NCI-H146 treated with DMSO at 0.1 percent for 48 hours (cell line): ENCODE measurements around the gene NPM1.
A peak's percentile ranks its signal among the peaks of the same experiment; 100 is the strongest.
"Not testable (repeated sequence)": the region's sequence is repeated elsewhere in the genome, so short reads cannot be mapped to it uniquely, and the experiment has no call there.

Source experiments
- DNase-seq: peaks from one replicate; lab custom pipeline; 2025; ENCODE audit not compliant: unreplicated experiment; lab: John Stamatoyannopoulos, UW

NPM1 gene, protein sequence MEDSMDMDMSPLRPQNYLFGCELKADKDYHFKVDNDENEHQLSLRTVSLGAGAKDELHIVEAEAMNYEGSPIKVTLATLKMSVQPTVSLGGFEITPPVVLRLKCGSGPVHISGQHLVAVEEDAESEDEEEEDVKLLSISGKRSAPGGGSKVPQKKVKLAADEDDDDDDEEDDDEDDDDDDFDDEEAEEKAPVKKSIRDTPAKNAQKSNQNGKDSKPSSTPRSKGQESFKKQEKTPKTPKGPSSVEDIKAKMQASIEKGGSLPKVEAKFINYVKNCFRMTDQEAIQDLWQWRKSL

DNA sequence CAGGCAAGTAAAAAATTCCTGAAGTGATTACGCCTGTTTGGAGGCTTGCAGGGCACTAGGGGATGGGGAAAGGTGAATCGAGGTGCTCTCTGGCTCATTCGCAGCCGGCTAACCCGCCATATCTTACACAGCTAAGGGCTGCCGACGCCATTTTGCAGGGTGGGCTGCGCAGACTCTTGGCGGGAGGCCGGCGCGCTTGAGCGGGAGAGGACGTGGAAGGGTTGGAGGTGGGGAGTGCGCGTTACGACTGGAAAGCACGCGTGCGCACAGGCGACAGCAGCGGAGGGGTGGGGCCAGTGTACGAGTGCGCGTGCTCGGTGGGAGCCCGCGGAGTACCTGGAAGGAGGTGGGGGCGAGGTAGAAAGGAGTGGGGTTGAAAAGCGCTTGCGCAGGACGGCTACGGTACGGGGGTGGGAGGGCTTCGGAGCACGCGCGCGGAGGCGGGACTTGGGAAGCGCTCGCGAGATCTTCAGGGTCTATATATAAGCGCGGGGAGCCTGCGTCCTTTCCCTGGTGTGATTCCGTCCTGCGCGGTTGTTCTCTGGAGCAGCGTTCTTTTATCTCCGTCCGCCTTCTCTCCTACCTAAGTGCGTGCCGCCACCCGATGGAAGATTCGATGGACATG, at the start of gene NPM1:
Gene NPM1, plus strand, starts transcription at position 505 of the 625 bp plus-strand sequence. Its CDS starts 100 bp downstream, at position 605.
- DNase-seq = peak; percentile 91

DNA sequence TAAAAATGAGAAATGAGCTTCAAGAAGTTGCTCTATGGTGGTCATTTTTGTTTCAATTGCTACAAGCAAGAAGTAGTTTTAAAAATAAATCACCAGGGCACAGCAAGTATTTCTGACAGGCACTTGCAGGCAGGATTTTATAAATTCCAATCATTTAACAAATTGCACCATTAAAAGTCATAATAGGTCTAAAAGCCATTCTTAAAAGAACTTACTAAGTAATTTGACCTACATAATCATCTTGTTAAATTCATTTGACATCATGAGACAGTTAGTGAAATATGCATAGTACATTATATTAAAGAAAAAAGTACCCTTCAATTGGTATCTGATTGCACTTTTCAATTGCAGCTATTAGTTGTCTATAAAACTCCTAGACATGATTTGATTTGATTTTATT, 47.6 kb upstream of the NPM1 start:
- DNase-seq = no peak

DNA sequence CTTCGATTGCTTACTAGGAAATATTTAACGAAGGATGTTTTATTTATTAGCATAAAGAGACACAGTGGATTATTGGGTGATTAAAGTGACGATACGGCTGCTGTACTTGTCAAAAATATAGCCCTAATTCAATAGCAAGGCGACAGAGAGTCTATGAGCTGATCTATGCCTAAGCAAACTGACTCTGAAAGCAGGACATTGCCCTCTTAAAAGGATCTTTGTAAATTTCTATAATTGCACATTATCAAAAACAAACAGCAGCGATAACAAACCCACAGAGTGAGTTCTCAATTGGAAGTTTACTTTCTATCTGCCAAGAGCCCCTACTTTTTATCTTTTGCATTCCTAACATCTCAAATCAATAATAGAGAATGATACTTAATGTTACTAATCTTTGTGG, 47.2 kb upstream of the NPM1 start:
- DNase-seq = peak; percentile 29

DNA sequence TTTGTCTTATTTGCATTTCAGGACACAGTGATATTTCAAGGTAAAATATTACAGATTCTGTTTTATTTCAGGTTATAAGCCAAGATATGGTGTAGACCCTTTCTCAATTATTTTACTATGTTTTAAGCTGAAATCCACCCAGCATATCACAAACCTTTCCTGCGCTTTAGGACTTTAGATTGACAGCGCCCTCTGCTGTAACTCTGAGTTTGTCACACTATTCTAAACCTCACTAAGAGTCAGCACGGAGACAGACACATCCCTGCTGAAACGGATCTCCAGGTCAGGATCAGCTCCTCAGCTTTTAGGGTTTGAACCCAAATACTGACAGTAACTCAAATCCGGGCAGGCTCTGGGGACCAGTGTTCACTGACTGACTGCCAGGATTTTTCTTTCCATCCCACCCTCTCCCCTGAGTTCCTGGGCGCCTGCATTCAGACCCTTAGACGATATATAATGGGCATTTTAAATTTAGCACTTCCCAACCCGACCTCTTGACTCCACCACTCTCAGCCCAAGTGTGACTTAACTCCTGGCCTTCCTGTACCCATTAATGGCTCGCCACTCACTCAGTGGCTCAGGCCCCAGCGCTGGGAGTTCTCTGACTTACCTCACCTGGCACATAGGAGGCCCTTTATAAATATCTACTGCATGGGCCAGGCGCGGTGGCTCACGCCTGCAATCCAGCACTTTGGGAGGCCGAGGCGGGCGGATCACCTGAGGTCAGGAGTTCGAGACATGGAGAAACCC, 45.1 kb upstream of the NPM1 start:
- DNase-seq = peak; percentile 25

DNA sequence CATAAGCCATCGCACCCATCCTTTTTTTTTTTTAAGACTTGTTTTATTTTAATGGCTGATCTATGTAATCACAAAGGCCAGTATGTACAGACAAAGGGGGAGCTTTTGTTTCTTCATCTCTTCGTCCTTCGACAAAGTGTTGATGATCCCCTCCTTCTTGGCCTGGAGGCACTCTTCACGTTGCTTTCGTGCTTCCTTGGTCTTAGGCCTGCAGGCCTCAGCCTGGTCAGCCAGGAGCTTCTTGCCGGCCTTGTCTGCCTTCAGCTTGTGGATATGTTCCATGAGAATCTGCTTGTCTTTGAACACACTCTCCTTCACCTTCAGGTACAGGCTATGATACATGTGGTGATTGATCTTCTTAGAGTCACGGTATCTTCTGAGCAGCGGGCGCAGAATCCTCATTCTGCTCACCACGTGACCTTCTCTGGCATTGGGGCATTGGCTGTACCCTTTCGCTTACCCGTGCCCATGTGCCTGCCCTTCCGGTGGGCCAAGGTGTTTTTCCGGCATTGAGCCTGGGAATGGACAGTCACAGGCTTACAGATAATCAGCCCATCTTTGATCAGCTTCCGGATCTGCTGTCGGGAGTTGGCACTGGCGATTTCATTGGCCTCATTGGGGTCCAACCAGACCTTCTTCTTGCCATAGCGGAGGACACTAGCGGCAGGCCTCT, 42.6 kb upstream of the NPM1 start:
- no peak for DNase-seq

DNA sequence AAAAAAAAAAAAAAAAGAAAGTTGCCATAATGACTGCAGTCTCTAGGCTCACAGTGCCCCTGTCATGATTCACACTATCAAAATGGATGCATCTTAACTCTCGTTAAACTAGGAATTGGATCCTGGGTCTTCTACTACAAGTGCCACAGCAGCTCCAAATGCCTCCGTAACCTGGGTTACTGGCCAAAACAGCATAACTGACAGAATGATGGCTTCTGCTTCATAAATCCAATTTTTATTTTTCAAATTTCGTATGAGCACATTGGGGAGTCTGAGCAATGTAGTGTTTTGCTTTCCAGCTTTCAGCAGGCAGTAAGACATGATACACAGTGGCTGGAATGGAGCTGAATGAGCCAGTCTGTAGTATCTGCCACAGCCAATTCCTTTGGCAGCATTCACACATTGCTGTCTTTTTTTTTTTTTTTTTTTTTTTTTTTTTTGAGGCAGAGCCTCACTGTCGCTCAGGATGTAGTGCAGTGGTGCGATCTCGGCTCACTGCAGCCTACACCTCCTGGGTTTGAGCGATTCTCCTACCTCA, 36.0 kb upstream of the NPM1 start:
- DNase-seq = no peak

DNA sequence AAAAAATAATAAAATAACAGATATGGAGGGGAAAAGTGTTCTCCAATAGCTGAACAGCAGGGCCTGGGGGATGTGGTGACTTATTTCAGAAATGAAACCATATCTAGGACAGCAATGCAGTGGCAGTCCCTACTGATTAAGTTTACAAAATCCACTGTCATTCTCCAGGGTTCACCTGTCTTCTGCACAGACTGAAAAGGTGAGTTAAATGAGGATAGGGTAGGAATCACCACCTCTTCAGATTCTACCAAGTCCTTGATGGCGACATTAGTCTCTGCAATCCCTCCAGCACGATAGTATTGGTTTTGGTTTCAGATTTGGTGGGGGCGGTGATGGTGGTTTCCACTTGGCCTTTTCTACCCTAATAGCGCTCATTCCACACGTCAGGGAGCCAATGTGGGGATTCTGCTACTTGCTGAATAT, 32.3 kb upstream of the NPM1 start:
- no peak for DNase-seq

DNA sequence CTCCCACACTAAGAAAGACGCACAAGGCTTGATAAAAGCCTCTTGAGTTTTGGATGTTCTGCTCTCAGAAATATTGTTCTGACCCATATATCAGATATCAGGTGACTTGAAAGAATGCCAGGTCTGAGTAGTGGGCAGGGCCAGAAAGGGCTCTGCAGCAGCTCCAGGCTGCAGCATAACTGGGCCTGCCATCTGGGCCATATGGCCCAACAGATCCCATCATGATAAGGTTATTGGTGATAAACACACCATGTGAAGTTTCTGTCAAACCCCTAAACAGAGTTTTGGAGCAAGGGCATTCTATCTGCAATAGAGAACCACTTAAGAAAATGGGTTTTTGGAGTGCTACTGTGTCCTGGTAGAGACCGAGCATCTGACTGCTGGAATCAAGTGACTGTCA, 29.8 kb upstream of the NPM1 start:
- no peak for DNase-seq

DNA sequence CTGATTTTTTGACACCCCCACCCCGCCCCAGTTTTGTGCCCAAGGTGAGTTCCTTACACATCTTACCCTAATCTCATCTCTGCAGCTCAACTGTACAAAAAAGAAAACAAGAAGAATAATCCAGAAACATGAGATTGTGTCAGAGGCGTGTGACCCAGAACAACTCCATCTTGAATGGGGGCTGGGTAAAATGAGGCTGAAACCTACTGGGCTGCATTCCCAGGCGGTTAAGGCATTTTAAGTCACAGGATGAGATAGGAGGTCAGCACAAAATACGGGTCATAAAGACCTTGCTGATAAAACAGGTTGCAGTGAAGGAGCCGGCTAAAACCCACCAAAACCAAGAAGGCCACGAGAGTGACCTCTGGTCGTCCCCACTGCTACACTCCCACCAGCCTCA, 26.5 kb upstream of the NPM1 start:
- DNase-seq = not testable (repeated sequence)

DNA sequence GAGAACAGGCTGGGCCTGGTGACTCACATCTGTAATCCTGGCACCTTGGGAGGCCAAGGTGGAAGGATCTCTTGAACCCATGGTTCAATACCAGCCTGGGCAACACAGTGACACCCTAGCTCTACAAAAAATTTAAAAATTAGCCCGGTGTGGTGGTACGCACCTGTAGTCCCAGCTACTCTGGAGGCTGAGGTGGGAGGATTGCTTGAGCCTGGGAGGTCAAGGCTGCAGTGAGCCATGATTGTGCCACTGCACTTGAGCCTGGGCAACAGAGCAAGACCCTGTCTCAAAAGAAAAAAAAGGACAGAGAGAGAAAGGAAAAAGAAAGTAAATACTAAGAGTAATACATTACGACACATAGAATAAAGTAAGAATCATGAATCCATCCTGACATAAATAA, 24.4 kb upstream of the NPM1 start:
- DNase-seq = not testable (repeated sequence)

DNA sequence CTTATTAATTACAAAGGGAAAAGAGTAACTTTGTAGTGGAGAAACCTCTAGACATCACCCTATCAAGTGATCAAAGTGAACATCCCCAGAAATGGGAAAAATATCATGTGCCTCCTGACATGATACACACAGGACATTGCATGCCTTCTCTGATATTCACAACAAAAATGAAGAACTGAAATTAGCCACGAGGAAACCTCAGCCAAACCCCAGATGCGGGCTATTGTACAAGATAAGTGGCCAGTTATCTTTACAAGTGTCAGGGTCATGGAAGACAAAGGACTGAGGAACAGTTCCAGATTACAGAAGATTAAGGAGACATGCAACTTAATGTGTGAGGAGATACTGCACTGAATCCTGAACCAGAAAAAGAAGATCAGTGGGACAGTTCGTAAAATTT, 23.8 kb upstream of the NPM1 start:
- DNase-seq = no peak

DNA sequence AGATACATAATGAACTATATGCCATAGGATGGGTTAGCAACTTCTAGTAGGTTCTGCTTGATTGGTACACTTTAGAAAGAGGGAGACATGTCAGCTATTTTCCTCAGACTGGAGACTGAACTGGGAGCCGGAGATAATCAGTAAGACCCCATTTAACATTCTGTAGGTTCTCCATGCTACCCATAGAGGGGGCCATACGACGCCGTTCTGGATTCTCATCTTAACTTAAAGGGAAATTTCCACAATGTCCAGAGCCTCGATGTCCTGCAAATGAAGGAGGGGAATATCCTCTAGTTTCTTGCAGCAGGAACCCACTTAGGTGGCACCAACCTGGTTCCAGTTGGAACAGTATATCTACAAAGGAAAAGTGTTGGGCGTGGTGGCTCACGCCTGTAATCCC, 22.3 kb upstream of the NPM1 start:
- DNase-seq = no peak

DNA sequence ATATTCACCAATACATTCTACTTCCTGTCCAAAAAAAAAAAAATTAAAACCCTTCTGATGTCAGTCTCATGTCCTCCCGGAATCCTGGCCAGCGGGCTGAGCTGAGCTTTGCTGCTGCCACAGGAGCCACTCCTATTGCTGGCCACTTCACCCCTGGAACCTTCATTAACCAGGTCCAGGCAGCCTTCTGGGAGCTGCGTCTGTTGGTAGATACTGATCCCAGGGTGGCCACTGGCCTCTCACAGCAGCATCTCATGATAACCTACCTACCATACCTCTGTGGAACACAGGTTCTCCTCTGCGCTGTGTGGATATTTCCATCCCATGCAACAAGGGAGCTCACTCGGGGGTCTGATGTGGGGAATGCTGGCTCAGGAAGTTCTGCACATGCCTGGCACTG, 21.0 kb upstream of the NPM1 start:
- DNase-seq = no peak

DNA sequence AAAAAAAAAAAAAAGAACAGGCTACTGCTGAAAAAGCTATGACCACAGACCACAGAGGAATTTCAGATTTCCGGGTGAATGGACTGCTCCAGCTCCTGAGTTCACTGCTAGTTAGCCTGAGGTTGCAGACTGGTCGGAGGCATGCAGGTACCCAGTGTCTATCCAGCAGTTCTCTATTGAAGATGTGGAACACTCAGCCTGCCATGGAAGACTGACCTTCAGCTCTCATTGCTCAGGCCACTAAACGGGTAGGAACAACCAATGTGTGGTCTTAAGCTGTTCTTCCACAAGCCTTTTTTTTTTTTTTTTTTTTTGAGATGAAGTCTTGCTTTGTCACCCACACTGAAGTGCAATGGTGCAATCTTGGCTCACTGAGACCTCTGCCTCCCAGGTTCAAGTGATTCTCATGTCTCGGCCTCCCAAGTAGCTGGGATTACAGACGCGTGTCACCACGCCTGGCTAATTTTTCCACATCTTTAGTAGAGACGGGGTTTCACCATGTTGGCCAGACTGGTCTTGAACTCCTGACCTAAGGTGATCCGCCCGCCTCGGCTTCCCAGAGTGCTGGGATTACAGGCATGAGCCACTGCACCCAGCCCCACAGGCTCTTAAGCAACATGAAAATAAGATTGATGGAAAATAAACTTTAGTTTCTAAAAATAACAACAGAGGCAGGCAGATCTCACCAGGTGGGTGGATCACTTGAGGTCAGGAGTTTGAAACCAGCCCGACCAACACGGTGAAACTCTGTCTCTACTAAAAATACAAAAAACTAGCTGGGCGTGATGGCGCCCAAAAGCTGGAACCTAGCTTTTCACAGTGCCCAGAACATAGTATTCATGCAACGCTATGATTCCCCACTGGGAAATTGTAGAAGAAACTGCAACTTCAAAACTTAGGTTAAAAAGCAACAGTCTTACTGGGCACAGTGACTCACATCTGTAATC, 20.0 kb upstream of the NPM1 start:
- no peak for DNase-seq

DNA sequence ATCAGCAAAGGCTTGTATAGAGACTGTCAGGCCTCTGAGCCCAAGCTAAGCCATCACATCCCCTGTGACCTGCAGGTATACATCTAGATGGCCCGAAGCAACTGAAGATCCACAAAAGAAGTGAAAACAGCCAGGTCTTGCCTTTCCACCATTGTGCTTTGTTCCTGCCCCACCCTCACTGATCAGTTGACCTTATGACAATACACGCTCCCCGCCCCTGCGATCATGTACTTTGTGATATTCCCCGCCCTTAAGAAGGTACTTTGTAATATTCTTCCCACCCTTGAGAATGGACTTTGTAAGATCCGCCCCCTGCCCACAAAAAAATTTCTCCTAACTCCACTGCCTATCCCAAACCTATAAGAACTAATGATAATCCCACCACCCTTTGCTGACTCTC, 18.6 kb upstream of the NPM1 start:
- no peak for DNase-seq

DNA sequence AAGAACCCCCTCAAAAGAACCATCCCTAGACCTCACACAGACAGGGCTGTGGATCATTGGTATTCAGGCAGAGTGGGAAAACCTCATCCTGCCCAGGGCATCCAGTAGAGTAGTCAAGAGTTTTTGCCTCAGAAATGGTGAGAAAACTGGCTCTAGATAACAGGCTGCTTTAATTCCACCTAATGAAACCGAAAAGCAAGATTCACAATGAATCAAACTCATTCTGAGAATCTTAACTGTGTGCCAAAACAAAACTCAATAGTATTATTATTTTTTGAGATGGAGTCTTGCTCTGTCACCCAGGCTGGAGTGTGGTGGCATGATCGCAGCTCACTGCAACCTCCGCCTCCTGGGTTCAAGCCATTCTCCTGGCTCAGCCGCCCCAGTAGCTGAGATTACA, 17.8 kb upstream of the NPM1 start:
- no peak for DNase-seq

DNA sequence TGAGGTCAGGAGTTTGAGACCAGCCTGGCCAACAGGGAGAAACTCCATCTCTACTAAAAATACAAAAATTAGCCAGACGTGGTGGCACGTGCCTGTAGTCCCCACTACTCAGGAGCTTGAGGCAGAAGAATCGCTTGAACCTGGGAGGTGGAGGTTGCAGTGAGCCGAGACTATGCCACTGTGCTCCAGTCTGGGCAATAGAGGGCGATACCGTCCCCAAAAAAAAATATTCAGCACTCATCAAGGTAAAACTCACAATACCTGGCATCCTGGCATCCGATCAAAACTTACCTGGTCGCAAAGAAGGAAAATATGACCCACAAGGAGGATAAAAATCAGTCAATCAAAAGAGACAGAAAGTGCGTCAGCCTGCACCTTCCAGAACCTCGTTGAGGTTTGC, 16.8 kb upstream of the NPM1 start:
- DNase-seq = not testable (repeated sequence)

DNA sequence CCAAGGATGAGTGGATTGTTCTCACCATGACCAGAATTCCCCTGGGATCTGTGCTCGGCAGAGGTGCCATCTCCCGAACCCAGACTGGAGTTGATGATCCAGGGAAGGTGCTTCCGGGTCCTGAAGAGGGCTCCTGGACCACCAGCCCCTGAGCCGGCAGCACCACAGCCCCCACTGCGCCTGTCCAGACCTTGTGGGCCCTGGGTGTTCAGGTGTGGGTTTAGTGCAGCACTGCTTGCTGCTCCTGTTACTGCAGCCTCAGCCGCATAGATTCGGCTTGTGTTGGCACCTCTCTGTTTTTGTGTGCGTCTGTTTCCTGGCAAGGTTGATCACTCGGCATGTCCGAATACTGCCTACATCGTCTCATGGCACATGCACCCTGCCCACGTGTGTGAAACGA, 16.3 kb upstream of the NPM1 start:
- no peak for DNase-seq

DNA sequence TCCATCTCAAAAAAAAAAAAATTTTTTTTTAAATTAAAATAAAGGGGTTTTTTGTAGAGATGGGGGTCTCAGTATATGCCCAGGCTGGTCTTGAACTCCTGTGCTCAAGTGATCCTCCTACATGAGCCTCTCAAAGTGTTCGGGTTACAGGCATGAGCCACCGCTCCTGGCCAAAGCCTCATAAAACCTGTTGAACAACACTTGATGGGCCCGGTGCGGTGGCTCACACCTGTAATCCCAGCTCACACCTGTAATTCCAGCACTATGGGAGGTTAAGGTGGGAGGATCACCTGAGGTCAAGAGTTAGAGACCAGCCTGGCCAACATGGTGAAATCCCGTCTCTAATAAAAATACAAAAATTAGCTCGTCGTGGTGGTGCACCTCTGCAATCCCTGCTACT, 7.7 kb upstream of the NPM1 start:
- no peak for DNase-seq

DNA sequence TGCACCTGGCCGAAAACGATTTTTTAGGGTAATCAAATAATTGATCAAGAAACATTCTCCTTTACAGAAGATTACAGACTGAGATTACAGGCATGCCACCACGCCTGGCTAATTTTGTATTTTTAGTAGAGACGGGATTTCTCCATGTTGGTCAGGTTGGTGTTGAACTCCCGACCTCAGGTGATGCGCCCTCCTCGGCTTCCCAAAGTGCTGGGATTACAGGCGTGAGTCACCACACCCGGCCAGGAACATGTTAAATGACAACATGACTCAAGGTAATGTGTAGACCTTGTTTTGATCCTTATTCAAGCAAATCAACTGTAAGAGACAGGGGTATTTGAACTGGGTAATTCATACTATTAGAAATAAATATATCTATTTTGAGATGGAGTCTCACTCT, 3.2 kb upstream of the NPM1 start:
- DNase-seq = not testable (repeated sequence)
